ENCODE data around the gene VIL1. TPM values are rescaled to one million over a fixed set of nuclear protein-coding genes. Genes with fewer than 3 reads are reported as not detected.
A peak's percentile ranks its signal among the peaks of the same experiment; 100 is the strongest.

The VIL1 gene
- 1,000 to 10,000 TPM in 1 of 4 donors, 100 to 1,000 TPM in 3; 189 to 1,274 (median 741) TPM for total RNA-seq

DNA sequence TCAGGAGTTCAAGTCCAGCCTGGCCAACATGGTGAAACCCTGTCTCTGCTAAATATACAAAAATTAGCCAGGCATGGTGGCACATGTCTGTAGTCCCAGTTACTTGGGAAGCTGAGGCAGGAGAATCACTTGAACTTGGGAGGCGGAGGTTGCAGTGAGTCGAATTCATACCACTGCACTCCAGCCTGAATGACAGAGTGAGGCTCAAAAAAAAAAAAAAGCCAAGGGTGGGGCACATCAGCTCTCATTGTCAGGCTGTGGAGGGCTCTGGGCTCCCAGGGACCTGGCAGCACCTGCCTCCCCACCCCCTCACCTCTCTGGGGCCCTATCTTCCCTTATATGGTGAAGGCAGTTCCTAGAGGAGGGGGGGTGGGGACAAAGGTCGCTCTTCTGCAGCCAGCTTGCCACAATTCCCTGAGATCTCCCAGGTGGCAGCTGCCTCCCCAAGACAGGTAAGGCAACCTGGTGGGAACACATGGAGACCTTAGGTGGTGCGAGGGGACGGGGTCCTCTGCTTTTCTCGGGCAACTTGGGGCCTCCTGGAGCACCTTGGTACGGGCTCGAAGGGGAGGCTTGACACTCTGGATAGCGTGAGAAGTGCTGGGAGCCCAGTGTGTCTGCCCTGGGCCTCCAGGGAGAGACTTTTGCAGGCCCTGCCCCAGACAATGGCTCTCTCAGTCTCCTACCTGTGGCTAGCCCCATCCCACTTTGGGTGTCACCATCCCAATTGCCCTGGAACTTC, at the start of gene VIL1:
Gene VIL1 (plus strand): TSS at position 407 of the 742 bp plus-strand sequence. CDS start 4,656 bp downstream, outside the sequence.
- peak; percentile 91 to 96 for TF ChIP-seq POLR2A (IDR thresholded peaks at IDR 0.05)
- TF ChIP-seq, protein P1, sequence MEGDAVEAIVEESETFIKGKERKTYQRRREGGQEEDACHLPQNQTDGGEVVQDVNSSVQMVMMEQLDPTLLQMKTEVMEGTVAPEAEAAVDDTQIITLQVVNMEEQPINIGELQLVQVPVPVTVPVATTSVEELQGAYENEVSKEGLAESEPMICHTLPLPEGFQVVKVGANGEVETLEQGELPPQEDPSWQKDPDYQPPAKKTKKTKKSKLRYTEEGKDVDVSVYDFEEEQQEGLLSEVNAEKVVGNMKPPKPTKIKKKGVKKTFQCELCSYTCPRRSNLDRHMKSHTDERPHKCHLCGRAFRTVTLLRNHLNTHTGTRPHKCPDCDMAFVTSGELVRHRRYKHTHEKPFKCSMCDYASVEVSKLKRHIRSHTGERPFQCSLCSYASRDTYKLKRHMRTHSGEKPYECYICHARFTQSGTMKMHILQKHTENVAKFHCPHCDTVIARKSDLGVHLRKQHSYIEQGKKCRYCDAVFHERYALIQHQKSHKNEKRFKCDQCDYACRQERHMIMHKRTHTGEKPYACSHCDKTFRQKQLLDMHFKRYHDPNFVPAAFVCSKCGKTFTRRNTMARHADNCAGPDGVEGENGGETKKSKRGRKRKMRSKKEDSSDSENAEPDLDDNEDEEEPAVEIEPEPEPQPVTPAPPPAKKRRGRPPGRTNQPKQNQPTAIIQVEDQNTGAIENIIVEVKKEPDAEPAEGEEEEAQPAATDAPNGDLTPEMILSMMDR (IDR thresholded peaks at IDR 0.05) = no peak
- peak in 2 of 3 donors; percentile 92 for DNase-seq
- Histone ChIP-seq H3K27ac (peak within 1 kb of the TSS in 3 of 4 donors; percentile 66 to 91 (median 78)), H3K36me3 (peaks cover 0 to 3% (median 0%) of the 10 kb centered on the region in 3 donors), H3K4me1 (peaks cover 0 to 11% (median 0%) of the 10 kb centered on the region in 4 donors), H3K4me3 (peak within 1 kb of the TSS in 3 of 4 donors; percentile 27 to 62 (median 60)), H3K27me3 (no peaks in the 10 kb centered on the region), H3K9me3 (no peaks in the 10 kb centered on the region)

- H3K27ac ChIP-seq = peak overlapping the region in 2 of 4 donors; percentile 71 to 86
- H3K36me3 ChIP-seq = no peaks in the 10 kb centered on the region
- DNase-seq = no peak
- no peak overlapping the region for H3K4me3 ChIP-seq
- H3K9me3 ChIP-seq = no peaks in the 10 kb centered on the region
- TF ChIP-seq POLR2A (IDR thresholded peaks at IDR 0.05) = no peak
- TF ChIP-seq, protein P1 (IDR thresholded peaks at IDR 0.05) = no peak
- no peaks in the 10 kb centered on the region for H3K27me3 ChIP-seq
- no peaks in the 10 kb centered on the region for H3K4me1 ChIP-seq
Measured at GRCh38 chr2:218369330-218369729, 49.6 kb upstream of the VIL1 start.

- H3K36me3 ChIP-seq = no peaks in the 10 kb centered on the region
- H3K4me1 ChIP-seq = no peaks in the 10 kb centered on the region
- no peaks in the 10 kb centered on the region for H3K27me3 ChIP-seq
- peak overlapping the region in 3 of 4 donors; percentile 40 to 86 (median 78) for H3K27ac ChIP-seq
- TF ChIP-seq, protein P1 (IDR thresholded peaks at IDR 0.05) = no peak
- TF ChIP-seq POLR2A (IDR thresholded peaks at IDR 0.05) = no peak
- no peak overlapping the region for H3K4me3 ChIP-seq
- peak in 1 of 3 donors; percentile 73 for DNase-seq
- no peaks in the 10 kb centered on the region for H3K9me3 ChIP-seq
Measured at GRCh38 chr2:218370410-218371063, 48.4 kb upstream of the VIL1 start.

- Histone ChIP-seq H3K9me3 (no peaks in the 10 kb centered on the region), H3K27ac (no peak overlapping the region), H3K27me3 (no peaks in the 10 kb centered on the region), H3K4me1 (no peaks in the 10 kb centered on the region), H3K36me3 (no peaks in the 10 kb centered on the region), H3K4me3 (no peak overlapping the region)
- DNase-seq = no peak
- no peak for TF ChIP-seq POLR2A (IDR thresholded peaks at IDR 0.05)
- TF ChIP-seq, protein P1 (IDR thresholded peaks at IDR 0.05) = no peak
Measured at GRCh38 chr2:218371983-218372350, 47.0 kb upstream of the VIL1 start.

DNA sequence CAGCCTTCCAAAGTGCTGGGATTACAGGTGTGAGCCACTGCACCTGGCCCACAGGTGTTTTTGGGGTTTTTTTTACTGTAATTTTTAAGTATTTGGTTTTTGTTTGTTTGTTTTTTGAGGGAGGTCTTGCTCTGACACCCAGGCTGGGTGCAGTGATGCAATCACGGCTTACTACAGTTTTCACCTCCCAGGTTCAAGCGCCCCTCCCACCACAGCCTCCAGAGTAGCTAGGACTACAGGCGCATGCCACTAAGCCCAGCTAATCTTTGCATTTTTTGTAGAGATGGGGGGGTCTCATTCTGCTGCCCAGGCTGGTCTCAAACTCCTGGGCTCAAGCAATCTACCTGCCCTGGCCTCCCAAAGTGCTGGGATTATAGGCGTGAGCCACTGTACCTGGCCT, 44.1 kb upstream of the VIL1 start:
- Histone ChIP-seq H3K27ac (no peak overlapping the region), H3K4me1 (no peaks in the 10 kb centered on the region), H3K9me3 (no peaks in the 10 kb centered on the region), H3K27me3 (no peaks in the 10 kb centered on the region), H3K36me3 (no peaks in the 10 kb centered on the region), H3K4me3 (no peak overlapping the region)
- no peak for DNase-seq
- TF ChIP-seq, protein P1 (IDR thresholded peaks at IDR 0.05) = no peak
- no peak for TF ChIP-seq POLR2A (IDR thresholded peaks at IDR 0.05)
